Activated CD4-positive, alpha-beta memory T cell treated with anti-CD3 and anti-CD28 coated beads, Interleukin-2, amount 10 ng/mL, durations not matched to agents 7 days and 5 days (primary cell): Measurements from ENCODE around the gene ZNF821. TPM values are rescaled to one million over a fixed set of nuclear protein-coding genes. Genes with fewer than 3 reads are reported as not detected.
"Not testable (repeated sequence)": the region's sequence is repeated elsewhere in the genome, so short reads cannot be mapped to it uniquely, and the experiment has no call there.

Source experiments
- CTCF ChIA-PET: fragments of 350-600 bp; sonication (Branson Sonifier 250); formaldehyde crosslinking; loops from one replicate; lab custom pipeline; 2021; ENCODE audit warnings: antibody characterized with exemption, inconsistent platforms; lab: Charles Lee
- POLR2A ChIA-PET: fragments of 350-600 bp; sonication (Branson Sonifier 250); formaldehyde crosslinking; loops from one replicate; lab custom pipeline; 2021; ENCODE audit warnings: antibody characterized with exemption; lab: Charles Lee
- DNase-seq: peaks from one replicate; pipeline ENCODE4 v3.0.0-alpha.2; 2020
- H3K27ac Mint-ChIP-seq: one replicate; pipeline ENCODE4 v1.8.0; 2021; ENCODE audit warnings: mild to moderate bottlenecking, mixed read lengths
- H3K27me3 Mint-ChIP-seq: one replicate; pipeline ENCODE4 v1.8.0; 2021; ENCODE audit warnings: mixed read lengths
- H3K36me3 Mint-ChIP-seq: one replicate; pipeline ENCODE4 v1.8.0; 2021; ENCODE audit warnings: low read depth, mixed read lengths
- H3K4me1 Mint-ChIP-seq: one replicate; pipeline ENCODE4 v1.8.0; 2021; ENCODE audit warnings: mixed read lengths
- H3K4me3 Mint-ChIP-seq: one replicate; pipeline ENCODE4 v1.8.0; 2021; ENCODE audit warnings: mild to moderate bottlenecking, mixed read lengths
- H3K9me3 Mint-ChIP-seq: one replicate; pipeline ENCODE4 v1.8.0; 2021; ENCODE audit warnings: mixed read lengths
- total RNA-seq, 2 experiments: library from RNA; stranded (reverse); gene quantifications; one replicate each; pipeline ENCODE4 v1.2.3, GENCODE V29; 2021

Gene ZNF821
- total RNA-seq, 2 experiments from 2014 or later = 11.4 to 11.9 TPM

- H3K36me3 Mint-ChIP-seq = peaks cover 24% of the 10 kb centered on the region
- CTCF ChIA-PET = interaction anchor here (1.6 to 4.8 kb wide), 2 partner anchors 8 to 10 kb away, joined by 6 to 43 read pairs; partner anchors contain the start of gene ZNF821
- no peaks in the 10 kb centered on the region for H3K27me3 Mint-ChIP-seq
- no peak overlapping the region for H3K27ac Mint-ChIP-seq
- H3K4me1 Mint-ChIP-seq = peaks cover 16% of the 10 kb centered on the region
- no peaks in the 10 kb centered on the region for H3K9me3 Mint-ChIP-seq
- no peak for DNase-seq
- POLR2A ChIA-PET = interaction anchor here (1.4 to 3.4 kb wide), 2 partner anchors 10 to 29 kb away, joined by 4 to 14 read pairs; no protein-coding TSS in a partner anchor
- H3K4me3 Mint-ChIP-seq = no peak overlapping the region
Observed at GRCh38 chr16:71873199-71873598, 10.8 kb downstream of the ZNF821 start.

- DNase-seq = no peak
- no peaks in the 10 kb centered on the region for H3K27me3 Mint-ChIP-seq
Observed at GRCh38 chr16:71870818-71871217, 13.2 kb downstream of the ZNF821 start.

GRCh38 chr16:71869089-71869488 lies 14.9 kb downstream of the ZNF821 start:
- H3K27me3 Mint-ChIP-seq = no peaks in the 10 kb centered on the region
- no peak for DNase-seq
- ChIA-PET POLR2A (interaction anchor here (1.8 kb wide), 1 partner anchor 61 kb away, joined by 5 read pairs; the partner anchor contains the start of gene AP1G1), CTCF (no interaction called here)
- no peak overlapping the region for H3K27ac Mint-ChIP-seq
- peaks cover 16% of the 10 kb centered on the region for H3K4me1 Mint-ChIP-seq
- H3K4me3 Mint-ChIP-seq = no peak overlapping the region
- H3K9me3 Mint-ChIP-seq = no peaks in the 10 kb centered on the region
- H3K36me3 Mint-ChIP-seq = peaks cover 28% of the 10 kb centered on the region

More at GRCh38 chr16:71870818-71871217, 13.2 kb downstream of the ZNF821 start:
- H3K36me3 Mint-ChIP-seq = peaks cover 25% of the 10 kb centered on the region
- ChIA-PET CTCF (interaction anchor here (4.8 kb wide), 1 partner anchor 12 kb away, joined by 43 read pairs; the partner anchor contains the start of gene ZNF821), POLR2A (interaction anchor here (1.2 to 3.4 kb wide), 4 partner anchors 12 to 62 kb away, joined by 3 to 14 read pairs (median 4); partner anchors contain the start of gene AP1G1)
- no peaks in the 10 kb centered on the region for H3K9me3 Mint-ChIP-seq
- peaks cover 16% of the 10 kb centered on the region for H3K4me1 Mint-ChIP-seq
- H3K27ac Mint-ChIP-seq = no peak overlapping the region
- no peak overlapping the region for H3K4me3 Mint-ChIP-seq

GRCh38 chr16:71867939-71868338 lies 16.0 kb downstream of the ZNF821 start:
- no peaks in the 10 kb centered on the region for H3K27me3 Mint-ChIP-seq
- H3K27ac Mint-ChIP-seq = no peak overlapping the region
- H3K4me1 Mint-ChIP-seq = peaks cover 12% of the 10 kb centered on the region
- peaks cover 31% of the 10 kb centered on the region for H3K36me3 Mint-ChIP-seq
- ChIA-PET CTCF (interaction anchor here (1.1 kb wide), 1 partner anchor 13 kb away, joined by 4 read pairs; no protein-coding TSS in a partner anchor), POLR2A (no interaction called here)
- H3K9me3 Mint-ChIP-seq = no peaks in the 10 kb centered on the region
- no peak overlapping the region for H3K4me3 Mint-ChIP-seq
- no peak for DNase-seq

- not testable (repeated sequence) for H3K4me1 Mint-ChIP-seq, DNase-seq, H3K27me3 Mint-ChIP-seq, H3K9me3 Mint-ChIP-seq, H3K27ac Mint-ChIP-seq, H3K4me3 Mint-ChIP-seq
- H3K36me3 Mint-ChIP-seq = peaks cover 31% of the 10 kb centered on the region
- ChIA-PET CTCF (interaction anchor here (1.1 kb wide), 1 partner anchor 14 kb away, joined by 4 read pairs; no protein-coding TSS in a partner anchor), POLR2A (interaction anchor here (1.0 to 1.2 kb wide), 2 partner anchors 12 to 16 kb away, joined by 3 to 4 read pairs; no protein-coding TSS in a partner anchor)
Observed at GRCh38 chr16:71867175-71867574, 16.8 kb downstream of the ZNF821 start.

- no peak overlapping the region for H3K4me3 Mint-ChIP-seq
- POLR2A ChIA-PET = interaction anchor here (1.6 kb wide), 1 partner anchor 19 kb away, joined by 4 read pairs; no protein-coding TSS in a partner anchor
Observed at GRCh38 chr16:71865173-71865863, 18.7 kb downstream of the ZNF821 start.

GRCh38 chr16:71863995-71864394 lies 20.0 kb downstream of the ZNF821 start:
- H3K4me3 Mint-ChIP-seq = no peak overlapping the region
- H3K36me3 Mint-ChIP-seq = peaks cover 29% of the 10 kb centered on the region
- H3K27me3 Mint-ChIP-seq = no peaks in the 10 kb centered on the region
- H3K9me3 Mint-ChIP-seq = no peaks in the 10 kb centered on the region
- H3K4me1 Mint-ChIP-seq = no peaks in the 10 kb centered on the region
- DNase-seq = no peak
- ChIA-PET POLR2A (no interaction called here), CTCF (interaction anchor here (0.8 to 1.6 kb wide), 3 partner anchors 18 to 22 kb away, joined by 3 to 4 read pairs (median 3); partner anchors contain the start of gene ZNF821)
- no peak overlapping the region for H3K27ac Mint-ChIP-seq

More at GRCh38 chr16:71865173-71865863, 18.7 kb downstream of the ZNF821 start:
- DNase-seq = no peak
- Mint-ChIP-seq H3K27ac (no peak overlapping the region), H3K9me3 (no peaks in the 10 kb centered on the region), H3K27me3 (no peaks in the 10 kb centered on the region), H3K36me3 (peaks cover 28% of the 10 kb centered on the region), H3K4me1 (peaks cover 2% of the 10 kb centered on the region)
- CTCF ChIA-PET = interaction anchor here (0.6 to 1.1 kb wide), 2 partner anchors 19 to 44 kb away, joined by 3 read pairs; no protein-coding TSS in a partner anchor

GRCh38 chr16:71859762-71860521 lies 24.0 kb downstream of the ZNF821 start:
- no peaks in the 10 kb centered on the region for H3K27me3 Mint-ChIP-seq
- no peak for DNase-seq
- no peak overlapping the region for H3K4me3 Mint-ChIP-seq
- H3K36me3 Mint-ChIP-seq = peaks cover 30% of the 10 kb centered on the region
- ChIA-PET CTCF (interaction anchor here (1.2 kb wide), 1 partner anchor 24 kb away, joined by 3 read pairs; the partner anchor contains the start of gene ZNF821), POLR2A (interaction anchor here (0.7 to 0.9 kb wide), 2 partner anchors 15 to 24 kb away, joined by 3 to 4 read pairs; no protein-coding TSS in a partner anchor)
- H3K4me1 Mint-ChIP-seq = peaks cover 22% of the 10 kb centered on the region
- no peaks in the 10 kb centered on the region for H3K9me3 Mint-ChIP-seq
- no peak overlapping the region for H3K27ac Mint-ChIP-seq

- H3K4me1 Mint-ChIP-seq = peaks cover 53% of the 10 kb centered on the region
- H3K4me3 Mint-ChIP-seq = peak overlapping the region; percentile 9
- no peaks in the 10 kb centered on the region for H3K27me3 Mint-ChIP-seq
- ChIA-PET CTCF (interaction anchor here (2.0 kb wide), 1 partner anchor 27 kb away, joined by 7 read pairs; the partner anchor contains the start of gene ZNF821), POLR2A (interaction anchor here (0.8 to 1.6 kb wide), 5 partner anchors 10 to 39 kb away, joined by 3 to 5 read pairs (median 4); partner anchors contain the start of gene IST1)
- peaks cover 53% of the 10 kb centered on the region for H3K36me3 Mint-ChIP-seq
- H3K9me3 Mint-ChIP-seq = no peaks in the 10 kb centered on the region
- H3K27ac Mint-ChIP-seq = peak overlapping the region; percentile 86
- peak; percentile 34 for DNase-seq
Observed at GRCh38 chr16:71855937-71856662, 27.9 kb downstream of the ZNF821 start.

- Mint-ChIP-seq H3K36me3 (peaks cover 62% of the 10 kb centered on the region), H3K4me3 (no peak overlapping the region), H3K4me1 (peaks cover 53% of the 10 kb centered on the region), H3K27ac (no peak overlapping the region), H3K9me3 (no peaks in the 10 kb centered on the region), H3K27me3 (no peaks in the 10 kb centered on the region)
- no peak for DNase-seq
- ChIA-PET CTCF (no interaction called here), POLR2A (interaction anchor here (1.3 kb wide), 1 partner anchor 12 kb away, joined by 3 read pairs; no protein-coding TSS in a partner anchor)
Observed at GRCh38 chr16:71854369-71854948, 29.5 kb downstream of the ZNF821 start.

- Mint-ChIP-seq H3K4me3 (no peak overlapping the region), H3K36me3 (peaks cover 62% of the 10 kb centered on the region), H3K9me3 (no peaks in the 10 kb centered on the region), H3K27ac (no peak overlapping the region), H3K27me3 (no peaks in the 10 kb centered on the region), H3K4me1 (peaks cover 57% of the 10 kb centered on the region)
- no peak for DNase-seq
- CTCF ChIA-PET = interaction anchor here (1.4 kb wide), 1 partner anchor 25 kb away, joined by 3 read pairs; no protein-coding TSS in a partner anchor
- POLR2A ChIA-PET = no interaction called here
Observed at GRCh38 chr16:71853413-71853812, 30.6 kb downstream of the ZNF821 start.
